KMS-11 (cell line): Measurements from ENCODE around the gene LFNG.

Experiments used
- H2AFZ ChIP-seq: fragments of 200-600 bp; sonication (generic); 2 replicates; pipeline ENCODE4 v1.6.1; 2016; ENCODE audit warnings: antibody characterized with exemption, mixed run types, low read depth
- H3K27ac ChIP-seq: fragments of 200-600 bp; sonication (generic); 2 replicates; pipeline ENCODE4 v1.6.1; 2016; ENCODE audit warnings: mild to moderate bottlenecking, mixed run types
- H3K27me3 ChIP-seq: fragments of 200-600 bp; sonication (generic); 2 replicates; pipeline ENCODE4 v1.6.1; 2017; ENCODE audit warnings: mild to moderate bottlenecking, low read depth, mixed run types, moderate library complexity; ENCODE audit not compliant: insufficient read depth
- H3K36me3 ChIP-seq: fragments of 200-600 bp; sonication (generic); 2 replicates; pipeline ENCODE4 v1.6.1; 2017; ENCODE audit warnings: mild to moderate bottlenecking, mixed run types; ENCODE audit not compliant: insufficient read depth
- H3K4me1 ChIP-seq: fragments of 200-600 bp; sonication (generic); 2 replicates; pipeline ENCODE4 v1.6.1; 2016; ENCODE audit warnings: mild to moderate bottlenecking, low read depth, mixed run types; ENCODE audit not compliant: poor library complexity, severe bottlenecking
- H3K4me2 ChIP-seq: fragments of 200-600 bp; sonication (generic); 2 replicates; pipeline ENCODE4 v1.7.0; 2016; ENCODE audit warnings: mild to moderate bottlenecking, mixed run types
- H3K4me3 ChIP-seq: fragments of 200-600 bp; sonication (generic); IDR thresholded peaks from 2 replicates; pipeline ENCODE4 v1.6.1; 2017; ENCODE audit warnings: low read depth, low read length, mixed read lengths; ENCODE audit not compliant: insufficient read depth
- H3K79me2 ChIP-seq: fragments of 200-600 bp; sonication (generic); 2 replicates; pipeline ENCODE4 v1.6.1; 2016; ENCODE audit warnings: low read depth, mixed run types; ENCODE audit not compliant: insufficient read depth
- H3K9ac ChIP-seq: fragments of 200-600 bp; sonication (generic); 2 replicates; pipeline ENCODE4 v1.6.1; 2016; ENCODE audit warnings: mild to moderate bottlenecking, mixed run types
- H4K20me1 ChIP-seq: fragments of 200-600 bp; sonication (generic); 2 replicates; pipeline ENCODE4 v1.6.1; 2016; ENCODE audit warnings: mild to moderate bottlenecking, mixed run types; ENCODE audit not compliant: insufficient read depth
- TF ChIP-seq, protein P1 (sequence below): fragments of 200-600 bp; sonication (generic); conservative IDR thresholded peaks from 2 replicates; pipeline ENCODE4 v1.6.1; 2017; ENCODE audit warnings: low read depth, mild to moderate bottlenecking, antibody characterized with exemption, low read length, moderate library complexity, mixed read lengths

Gene LFNG

DNA sequence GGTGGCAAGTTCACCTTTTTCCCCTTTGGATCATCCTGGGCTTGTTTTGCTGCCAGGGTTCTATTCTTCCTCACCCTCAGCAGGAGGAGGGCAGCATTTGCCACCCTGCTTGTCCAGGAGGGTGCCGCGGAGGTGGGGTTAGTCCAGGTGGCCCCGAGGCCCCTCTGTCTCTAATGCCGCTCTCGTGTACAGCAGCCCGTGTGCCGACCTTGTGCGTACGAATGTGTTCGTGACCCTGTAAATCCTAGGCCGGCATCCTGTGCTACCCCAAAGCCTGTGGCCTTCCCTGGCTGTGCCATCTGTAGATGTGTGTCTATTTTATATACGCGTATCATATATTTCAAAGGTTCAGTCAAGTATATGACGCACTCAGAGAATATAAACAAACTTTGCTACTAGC, 49.8 kb downstream of the LFNG start:
- no peaks in the 10 kb centered on the region for H3K79me2 ChIP-seq
- no peaks in the 10 kb centered on the region; the same call in 1 of the 2 replicates for H3K36me3 ChIP-seq
- TF ChIP-seq, protein P1, sequence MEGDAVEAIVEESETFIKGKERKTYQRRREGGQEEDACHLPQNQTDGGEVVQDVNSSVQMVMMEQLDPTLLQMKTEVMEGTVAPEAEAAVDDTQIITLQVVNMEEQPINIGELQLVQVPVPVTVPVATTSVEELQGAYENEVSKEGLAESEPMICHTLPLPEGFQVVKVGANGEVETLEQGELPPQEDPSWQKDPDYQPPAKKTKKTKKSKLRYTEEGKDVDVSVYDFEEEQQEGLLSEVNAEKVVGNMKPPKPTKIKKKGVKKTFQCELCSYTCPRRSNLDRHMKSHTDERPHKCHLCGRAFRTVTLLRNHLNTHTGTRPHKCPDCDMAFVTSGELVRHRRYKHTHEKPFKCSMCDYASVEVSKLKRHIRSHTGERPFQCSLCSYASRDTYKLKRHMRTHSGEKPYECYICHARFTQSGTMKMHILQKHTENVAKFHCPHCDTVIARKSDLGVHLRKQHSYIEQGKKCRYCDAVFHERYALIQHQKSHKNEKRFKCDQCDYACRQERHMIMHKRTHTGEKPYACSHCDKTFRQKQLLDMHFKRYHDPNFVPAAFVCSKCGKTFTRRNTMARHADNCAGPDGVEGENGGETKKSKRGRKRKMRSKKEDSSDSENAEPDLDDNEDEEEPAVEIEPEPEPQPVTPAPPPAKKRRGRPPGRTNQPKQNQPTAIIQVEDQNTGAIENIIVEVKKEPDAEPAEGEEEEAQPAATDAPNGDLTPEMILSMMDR: no peak
- H3K4me3 ChIP-seq: no peak overlapping the region
- H3K9ac ChIP-seq: no peak overlapping the region
- no peaks in the 10 kb centered on the region for H3K27me3 ChIP-seq
- no peak overlapping the region for H3K27ac ChIP-seq
- H3K4me1 ChIP-seq: peaks cover 33% of the 10 kb centered on the region
- no peak overlapping the region for H3K4me2 ChIP-seq
- no peak overlapping the region for H2AFZ ChIP-seq
- H4K20me1 ChIP-seq: no peaks in the 10 kb centered on the region

DNA sequence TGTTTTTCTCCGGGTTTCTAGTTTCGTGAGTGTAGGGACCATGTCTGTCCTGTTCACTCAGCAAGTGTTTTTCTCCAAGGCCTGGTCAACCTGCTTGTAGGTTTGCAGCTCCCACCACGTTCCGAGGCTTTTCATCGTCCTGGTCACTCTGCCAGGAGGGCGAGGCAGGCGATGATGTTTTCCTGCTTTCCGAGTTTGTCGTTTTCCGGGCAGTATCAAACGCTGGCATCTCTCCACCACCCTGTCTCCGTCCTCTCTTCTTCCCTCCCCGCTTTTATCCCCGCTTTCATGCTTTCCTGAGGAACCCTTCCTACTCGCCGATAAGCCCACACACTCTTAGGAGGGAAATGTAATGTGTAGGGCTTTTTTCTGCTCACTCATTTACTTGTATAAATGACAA, 50.4 kb downstream of the LFNG start:
- no peaks in the 10 kb centered on the region for H3K79me2 ChIP-seq
- H3K36me3 ChIP-seq: no peaks in the 10 kb centered on the region; the same call in 1 of the 2 replicates
- no peak overlapping the region for H3K4me3 ChIP-seq
- TF ChIP-seq, protein P1: no peak
- no peak overlapping the region for H3K27ac ChIP-seq
- H3K9ac ChIP-seq: no peak overlapping the region
- no peaks in the 10 kb centered on the region for H3K27me3 ChIP-seq
- H2AFZ ChIP-seq: no peak overlapping the region
- H4K20me1 ChIP-seq: no peaks in the 10 kb centered on the region
- H3K4me2 ChIP-seq: no peak overlapping the region
- H3K4me1 ChIP-seq: peaks cover 33% of the 10 kb centered on the region

DNA sequence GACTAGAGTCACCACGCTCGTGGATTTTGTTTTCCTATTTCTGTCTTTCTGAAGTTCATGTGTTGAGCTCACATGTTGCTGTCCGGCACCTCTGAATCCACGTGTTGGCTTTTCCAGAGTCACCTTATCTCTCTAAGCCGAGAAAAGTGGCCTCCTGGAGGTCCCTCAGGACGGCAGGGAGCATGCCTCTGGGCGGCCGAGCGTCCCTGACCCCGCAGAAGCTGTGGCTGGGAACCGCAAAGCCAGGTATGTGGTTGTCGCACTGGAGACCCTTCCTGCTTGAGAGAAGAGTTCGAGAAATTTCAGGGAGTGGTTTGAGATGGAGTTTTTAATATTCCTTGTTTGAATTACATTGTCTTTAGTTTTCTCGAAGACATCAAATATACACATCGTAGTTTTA, 51.8 kb downstream of the LFNG start:
- Histone ChIP-seq H3K27ac (no peak overlapping the region), H3K9ac (no peak overlapping the region), H3K4me3 (no peak overlapping the region), H3K79me2 (no peaks in the 10 kb centered on the region), H3K4me2 (no peak overlapping the region), H2AFZ (no peak overlapping the region), H4K20me1 (no peaks in the 10 kb centered on the region), H3K4me1 (peaks cover 22% of the 10 kb centered on the region), H3K27me3 (no peaks in the 10 kb centered on the region), H3K36me3 (no peaks in the 10 kb centered on the region; the same call in 1 of the 2 replicates)
- TF ChIP-seq, protein P1: no peak

DNA sequence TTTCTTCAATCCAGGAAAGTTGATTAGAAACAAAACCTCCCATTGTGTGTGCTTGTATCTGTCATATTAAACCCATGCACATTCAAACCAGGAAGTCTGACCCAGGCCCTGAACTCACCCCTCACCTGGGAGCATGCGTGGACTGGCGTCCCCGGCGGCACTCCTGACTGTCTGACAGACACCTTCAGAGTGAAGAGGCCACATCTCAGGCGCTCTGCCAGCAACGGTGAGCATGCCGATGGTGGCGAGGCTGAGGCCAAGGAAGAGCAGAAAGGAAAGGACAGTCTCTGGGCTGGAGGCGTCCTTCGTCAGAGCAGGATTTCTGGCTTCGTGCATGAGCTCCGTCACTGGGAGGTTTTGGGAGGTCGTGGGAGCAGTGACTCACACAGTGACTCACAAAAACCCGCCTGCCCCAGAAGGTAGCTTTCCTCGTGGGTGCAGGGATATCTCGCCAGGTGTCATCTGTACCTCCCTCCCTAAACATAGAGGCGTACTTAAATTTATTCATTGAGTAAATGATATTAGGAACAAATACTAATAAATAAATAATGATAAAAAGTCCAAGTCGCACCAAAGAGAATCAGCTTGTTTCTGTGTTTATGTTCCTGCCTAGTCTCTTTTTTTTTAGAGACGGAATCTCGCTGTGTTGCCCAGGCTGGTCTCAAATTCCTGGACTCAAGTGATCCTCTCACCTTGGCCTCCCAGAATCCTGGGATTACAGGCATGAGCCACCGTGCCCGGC, 52.7 kb downstream of the LFNG start:
- H3K79me2 ChIP-seq: no peaks in the 10 kb centered on the region
- H3K4me1 ChIP-seq: peaks cover 15% of the 10 kb centered on the region
- no peaks in the 10 kb centered on the region; the same call in 1 of the 2 replicates for H3K36me3 ChIP-seq
- no peak overlapping the region for H2AFZ ChIP-seq
- H3K4me2 ChIP-seq: no peak overlapping the region
- H3K27ac ChIP-seq: no peak overlapping the region
- TF ChIP-seq, protein P1: no peak
- H4K20me1 ChIP-seq: no peaks in the 10 kb centered on the region
- H3K27me3 ChIP-seq: no peaks in the 10 kb centered on the region
- H3K9ac ChIP-seq: no peak overlapping the region
- H3K4me3 ChIP-seq: no peak overlapping the region
